ENCODE results near the gene DNAH14. TPM values are rescaled to one million over a fixed set of nuclear protein-coding genes. Genes with fewer than 3 reads are reported as not detected.
"Not testable (repeated sequence)": the region's sequence is repeated elsewhere in the genome, so short reads cannot be mapped to it uniquely, and the experiment has no call there.

DNAH14 gene
- total RNA-seq, 2 donors from 2014 or later: 36.6 to 41.6 TPM

DNA sequence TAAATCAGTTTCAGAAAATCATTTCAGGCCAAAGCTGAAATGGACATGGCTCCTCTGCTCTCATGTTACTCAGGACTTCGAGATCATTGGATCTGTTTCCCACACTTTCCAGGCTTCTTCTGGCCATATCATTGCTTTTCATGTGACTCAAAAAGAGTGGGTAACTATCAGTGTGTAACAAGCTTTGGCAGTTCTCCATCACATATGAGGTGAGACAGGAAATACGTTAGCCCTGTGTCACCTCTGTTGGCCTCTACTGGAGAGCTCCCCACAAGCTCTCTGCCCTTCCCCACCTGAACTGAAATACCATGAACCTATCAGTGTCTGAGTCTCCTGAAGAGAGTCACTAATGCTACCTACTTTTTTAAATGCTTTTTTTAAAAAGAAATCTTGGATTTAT lies 370.1 kb downstream of the DNAH14 start:
- Histone ChIP-seq H3K9me3 (ENCODE audit: control insufficient read depth, low read length) (peaks cover 10% of the 10 kb centered on the region), H3K9ac (ENCODE audit: extremely low read depth, low read length, poor library complexity, severe bottlenecking) (no peak overlapping the region), H3K4me1 (ENCODE audit: control insufficient read depth, insufficient read depth, low read length) (no peaks in the 10 kb centered on the region), H3K36me3 (ENCODE audit: control insufficient read depth, insufficient read depth, low read length) (no peaks in the 10 kb centered on the region), H3K27ac (ENCODE audit: low read depth, low read length) (no peak overlapping the region), H3K4me3 (ENCODE audit: low read length) (no peak overlapping the region), H3K27me3 (ENCODE audit: control insufficient read depth, insufficient read depth, low read length, poor library complexity, severe bottlenecking) (no peaks in the 10 kb centered on the region)
- Mint-ChIP-seq H3K27me3 (ENCODE audit: insufficient read depth) (peaks cover 2% of the 10 kb centered on the region), H3K27ac (no peak overlapping the region), H3K4me1 (no peaks in the 10 kb centered on the region), H3K36me3 (ENCODE audit: low read depth) (no peaks in the 10 kb centered on the region), H3K4me3 (no peak overlapping the region), H3K9me3 (peaks cover 4% of the 10 kb centered on the region)
- DNase-seq: no peak
- TF ChIP-seq, protein P1, sequence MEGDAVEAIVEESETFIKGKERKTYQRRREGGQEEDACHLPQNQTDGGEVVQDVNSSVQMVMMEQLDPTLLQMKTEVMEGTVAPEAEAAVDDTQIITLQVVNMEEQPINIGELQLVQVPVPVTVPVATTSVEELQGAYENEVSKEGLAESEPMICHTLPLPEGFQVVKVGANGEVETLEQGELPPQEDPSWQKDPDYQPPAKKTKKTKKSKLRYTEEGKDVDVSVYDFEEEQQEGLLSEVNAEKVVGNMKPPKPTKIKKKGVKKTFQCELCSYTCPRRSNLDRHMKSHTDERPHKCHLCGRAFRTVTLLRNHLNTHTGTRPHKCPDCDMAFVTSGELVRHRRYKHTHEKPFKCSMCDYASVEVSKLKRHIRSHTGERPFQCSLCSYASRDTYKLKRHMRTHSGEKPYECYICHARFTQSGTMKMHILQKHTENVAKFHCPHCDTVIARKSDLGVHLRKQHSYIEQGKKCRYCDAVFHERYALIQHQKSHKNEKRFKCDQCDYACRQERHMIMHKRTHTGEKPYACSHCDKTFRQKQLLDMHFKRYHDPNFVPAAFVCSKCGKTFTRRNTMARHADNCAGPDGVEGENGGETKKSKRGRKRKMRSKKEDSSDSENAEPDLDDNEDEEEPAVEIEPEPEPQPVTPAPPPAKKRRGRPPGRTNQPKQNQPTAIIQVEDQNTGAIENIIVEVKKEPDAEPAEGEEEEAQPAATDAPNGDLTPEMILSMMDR (conservative IDR thresholded peaks at IDR 0.05): no peak
- WGBS, 2 experiments (ENCODE audit: insufficient coverage in 1 of 2, insufficient read length in 1 of 2): 94 to 100% methylated on average over 2 of the region's 2 CpGs

DNA sequence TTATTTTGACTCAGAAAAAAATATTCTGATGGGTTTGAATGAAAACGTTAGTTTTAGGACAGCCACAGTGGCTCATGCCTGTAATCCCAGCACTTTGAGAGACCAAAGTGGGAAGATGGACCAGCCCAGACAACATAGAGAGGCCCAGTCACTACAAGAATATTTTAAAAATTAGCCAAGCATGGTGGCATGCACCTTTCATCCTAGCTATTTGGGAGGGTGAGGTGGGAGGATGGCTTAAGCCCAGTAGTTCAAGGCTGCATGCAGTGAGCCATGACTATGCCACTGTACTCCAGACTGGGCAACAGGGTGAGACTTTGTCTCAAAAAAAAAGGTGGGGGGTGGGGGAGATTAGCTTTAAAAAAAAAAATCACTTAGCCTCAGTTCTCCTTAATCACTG lies 370.9 kb downstream of the DNAH14 start:
- no peak for DNase-seq
- Histone ChIP-seq H3K9ac (ENCODE audit: extremely low read depth, low read length, poor library complexity, severe bottlenecking) (no peak overlapping the region), H3K4me1 (ENCODE audit: control insufficient read depth, insufficient read depth, low read length) (no peaks in the 10 kb centered on the region), H3K36me3 (ENCODE audit: control insufficient read depth, insufficient read depth, low read length) (no peaks in the 10 kb centered on the region), H3K27me3 (ENCODE audit: control insufficient read depth, insufficient read depth, low read length, poor library complexity, severe bottlenecking) (no peaks in the 10 kb centered on the region), H3K4me3 (ENCODE audit: low read length) (no peak overlapping the region), H3K9me3 (ENCODE audit: control insufficient read depth, low read length) (peaks cover 10% of the 10 kb centered on the region), H3K27ac (ENCODE audit: low read depth, low read length) (no peak overlapping the region)
- Mint-ChIP-seq H3K4me3 (no peak overlapping the region), H3K36me3 (ENCODE audit: low read depth) (no peaks in the 10 kb centered on the region), H3K27ac (no peak overlapping the region), H3K9me3 (peaks cover under 1% of the 10 kb centered on the region), H3K27me3 (ENCODE audit: insufficient read depth) (peaks cover 2% of the 10 kb centered on the region), H3K4me1 (peaks cover 3% of the 10 kb centered on the region)
- TF ChIP-seq, protein P1 (conservative IDR thresholded peaks at IDR 0.05): no peak
- WGBS, 2 experiments (ENCODE audit: insufficient coverage in 1 of 2, insufficient read length in 1 of 2): 84 to 100% methylated on average over 1 of the region's 1 CpG

- Mint-ChIP-seq H3K36me3 (ENCODE audit: low read depth) (no peaks in the 10 kb centered on the region), H3K4me1 (peaks cover 3% of the 10 kb centered on the region), H3K27me3 (ENCODE audit: insufficient read depth) (peaks cover 2% of the 10 kb centered on the region), H3K9me3 (no peaks in the 10 kb centered on the region), H3K4me3 (no peak overlapping the region), H3K27ac (no peak overlapping the region)
- no peak overlapping the region for H3K27ac ChIP-seq (ENCODE audit: low read depth, low read length)
- no peaks in the 10 kb centered on the region for H3K9me3 ChIP-seq (ENCODE audit: control insufficient read depth, low read length)
- no peaks in the 10 kb centered on the region for H3K4me1 ChIP-seq (ENCODE audit: control insufficient read depth, insufficient read depth, low read length)
- TF ChIP-seq, protein P1 (conservative IDR thresholded peaks at IDR 0.05): no peak
- no peak overlapping the region for H3K9ac ChIP-seq (ENCODE audit: extremely low read depth, low read length, poor library complexity, severe bottlenecking)
- DNase-seq: no peak
- WGBS, 2 experiments (ENCODE audit: insufficient coverage in 1 of 2, insufficient read length in 1 of 2): 90 to 92% methylated on average over 4 to 5 of the region's 5 CpGs
- H3K27me3 ChIP-seq (ENCODE audit: control insufficient read depth, insufficient read depth, low read length, poor library complexity, severe bottlenecking): no peaks in the 10 kb centered on the region
- no peak overlapping the region for H3K4me3 ChIP-seq (ENCODE audit: low read length)
- no peaks in the 10 kb centered on the region for H3K36me3 ChIP-seq (ENCODE audit: control insufficient read depth, insufficient read depth, low read length)
Measured at GRCh38 chr1:225304996-225305395, 375.5 kb downstream of the DNAH14 start.

DNA sequence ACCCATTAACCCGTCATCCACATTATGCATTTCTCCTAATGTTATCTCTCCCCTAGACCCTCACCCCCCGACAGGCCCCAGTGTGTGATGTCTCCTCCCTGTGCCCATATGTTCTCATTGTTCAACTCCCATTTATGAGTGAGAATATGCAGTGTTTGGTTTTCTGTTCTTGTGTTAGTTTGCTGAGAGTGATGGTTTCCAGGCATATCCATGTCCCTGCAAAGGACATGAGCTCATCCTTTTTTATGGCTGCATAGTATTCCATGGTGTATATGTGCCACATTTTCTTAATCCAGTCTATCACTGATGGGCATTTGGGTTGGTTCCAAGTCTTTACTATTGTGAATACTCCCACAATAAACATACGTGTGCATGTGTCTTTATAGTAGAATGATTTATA lies 381.1 kb downstream of the DNAH14 start:
- not testable (repeated sequence) for H3K4me1 Mint-ChIP-seq; H3K36me3 ChIP-seq (ENCODE audit: control insufficient read depth, insufficient read depth, low read length); H3K27me3 Mint-ChIP-seq (ENCODE audit: insufficient read depth); H3K4me3 Mint-ChIP-seq; H3K27me3 ChIP-seq (ENCODE audit: control insufficient read depth, insufficient read depth, low read length, poor library complexity, severe bottlenecking); DNase-seq; H3K4me1 ChIP-seq (ENCODE audit: control insufficient read depth, insufficient read depth, low read length); H3K4me3 ChIP-seq (ENCODE audit: low read length); H3K27ac Mint-ChIP-seq; H3K9ac ChIP-seq (ENCODE audit: extremely low read depth, low read length, poor library complexity, severe bottlenecking); H3K9me3 ChIP-seq (ENCODE audit: control insufficient read depth, low read length); H3K36me3 Mint-ChIP-seq (ENCODE audit: low read depth); H3K27ac ChIP-seq (ENCODE audit: low read depth, low read length)
- peaks cover 14% of the 10 kb centered on the region for H3K9me3 Mint-ChIP-seq
- WGBS, 2 experiments (ENCODE audit: insufficient coverage in 1 of 2, insufficient read length in 1 of 2): 88% methylated on average over 2 of the region's 3 CpGs; no CpG with 5 or more reads in 1 of the 2 experiments
